Mucosa of descending colon (tissue), 3 donors: ENCODE data around the gene BMPR1A. TPM values are rescaled to one million over a fixed set of nuclear protein-coding genes. Genes with fewer than 3 reads are reported as not detected.
A peak's percentile ranks its signal among the peaks of the same experiment; 100 is the strongest.

Experiments used
- ATAC-seq: fragments of 200-7000 bp; cut with Tn5 transposase; one replicate; pipeline ENCODE4 v1.9.1; 2020; ENCODE audit warnings: mild to moderate bottlenecking, moderate library complexity
- DNase-seq, 3 donors: peaks; one replicate each; pipeline ENCODE4 v3.0.0-alpha.2; 2020
- H3K36me3 ChIP-seq: fragments of 200-600 bp; one replicate; pipeline ENCODE4 v1.8.0; 2021; ENCODE audit warnings: low read depth, mild to moderate bottlenecking
- H3K4me1 ChIP-seq: fragments of 200-600 bp; one replicate; pipeline ENCODE4 v1.8.0; 2021; ENCODE audit warnings: low read depth, mild to moderate bottlenecking
- H3K4me3 ChIP-seq: fragments of 200-600 bp; one replicate; pipeline ENCODE4 v1.8.0; 2021; ENCODE audit warnings: mild to moderate bottlenecking
- H3K9me3 ChIP-seq: fragments of 200-600 bp; one replicate; pipeline ENCODE4 v1.8.0; 2021; ENCODE audit warnings: mild to moderate bottlenecking
- CTCF ChIP-seq: fragments of 200-600 bp; IDR thresholded peaks from one replicate; pipeline ENCODE4 v1.8.0; 2022; ENCODE audit warnings: antibody characterized with exemption, mild to moderate bottlenecking
- intact Hi-C, 2 donors: fragments of 100-400 bp; cut with DNase I in 1 of 2; cut with micrococcal nuclease in 1 of 2; formaldehyde crosslinking; loops; one replicate each; pipeline versions ENCODE4 v1.11.0 to v1.11.1; 2022; cut with DNase I, micrococcal nuclease
- total RNA-seq, 3 donors: library from RNA; stranded (reverse); fragmentation: NEBNext Ultra II Directional in 2 of 3; extraction: Animal tissue kit (Norgen Biotek cat#: 25700) in 2 of 3; gene quantifications; one replicate each; pipeline versions ENCODE4 v1.2.1 to v1.2.4, GENCODE V29; 2021 to 2023
- donor health status: DM: no; HTN: no; CAD: no; lungs with moderate emphysema.
- donor health status: DM: no; HTN: no; CAD: no.
- donor health status: DM: no; HTN: yes; CAD: no.

The BMPR1A gene
- total RNA-seq, 3 donors from 2014 or later: 44.4 to 126 (median 45.3) TPM

- ATAC-seq: no peak
- Histone ChIP-seq H3K4me1 (peaks cover 11% of the 10 kb centered on the region), H3K4me3 (no peak overlapping the region), H3K9me3 (no peaks in the 10 kb centered on the region), H3K36me3 (no peaks in the 10 kb centered on the region)
- no peak for DNase-seq
- intact Hi-C loops: no loop called here
- TF ChIP-seq CTCF: no peak
Measured at GRCh38 chr10:86779220-86780017, 23.0 kb downstream of the BMPR1A start.

GRCh38 chr10:86782701-86783418 is 26.4 kb downstream of the BMPR1A start:
- peaks cover 17% of the 10 kb centered on the region for H3K4me1 ChIP-seq
- no peak for DNase-seq
- H3K4me3 ChIP-seq: no peak overlapping the region
- no peaks in the 10 kb centered on the region for H3K9me3 ChIP-seq
- no peaks in the 10 kb centered on the region for H3K36me3 ChIP-seq
- no peak for ATAC-seq
- TF ChIP-seq CTCF: no peak
- intact Hi-C loops: no loop called here

GRCh38 chr10:86785037-86785436 is 28.6 kb downstream of the BMPR1A start:
- ATAC-seq (no peak), DNase-seq (no peak)
- Histone ChIP-seq H3K9me3 (no peaks in the 10 kb centered on the region), H3K36me3 (no peaks in the 10 kb centered on the region), H3K4me3 (no peak overlapping the region), H3K4me1 (peaks cover 17% of the 10 kb centered on the region)
- no peak for TF ChIP-seq CTCF
- intact Hi-C loops: no loop called here

- peaks cover 17% of the 10 kb centered on the region for H3K4me1 ChIP-seq
- ATAC-seq: peak; percentile 47
Measured at GRCh38 chr10:86785968-86786367, 29.5 kb downstream of the BMPR1A start.

GRCh38 chr10:86786368-86786767 is 29.9 kb downstream of the BMPR1A start:
- intact Hi-C loops: no loop called here
- no peak for DNase-seq
- ATAC-seq: peak; percentile 83
- Histone ChIP-seq H3K4me3 (no peak overlapping the region), H3K36me3 (no peaks in the 10 kb centered on the region), H3K4me1 (peaks cover 17% of the 10 kb centered on the region), H3K9me3 (no peaks in the 10 kb centered on the region)
- TF ChIP-seq CTCF: no peak

More at GRCh38 chr10:86785968-86786367, 29.5 kb downstream of the BMPR1A start:
- DNase-seq: no peak
- intact Hi-C loops: no loop called here
- H3K4me3 ChIP-seq: no peak overlapping the region
- no peaks in the 10 kb centered on the region for H3K36me3 ChIP-seq
- H3K9me3 ChIP-seq: no peaks in the 10 kb centered on the region
- TF ChIP-seq CTCF: no peak
